CD14-positive monocyte (primary cell): ENCODE results near the gene DTX1. TPM values are rescaled to one million over a fixed set of nuclear protein-coding genes. Genes with fewer than 3 reads are reported as not detected.

ENCODE experiments used
- DNase-seq, 3 donors: peaks; one replicate each; pipeline ENCODE4 v3.0.0-alpha.2; 2011 to 2022
- H2AFZ ChIP-seq: 2 replicates; pipeline ENCODE4 v1.6.0; 2012; ENCODE audit warnings: mild to moderate bottlenecking, low read depth, low read length, inconsistent platforms; ENCODE audit not compliant: insufficient read depth, poor library complexity, severe bottlenecking
- H3K27ac ChIP-seq, 2 donors: 1 replicate in 1 of 2; 2 replicates in 1 of 2; pipeline ENCODE4 v1.5.1; 2012 to 2013; ENCODE audit warnings: low read length in 2 of 2, control low read depth in 1 of 2, inconsistent platforms in 1 of 2, low read depth in 1 of 2, mild to moderate bottlenecking in 1 of 2
- H3K27me3 ChIP-seq, 2 donors: one replicate each; pipeline versions ENCODE4 v1.6.0 to v1.6.1; 2011 to 2013; ENCODE audit warnings: low read length in 2 of 2; ENCODE audit not compliant: control insufficient read depth in 2 of 2, insufficient read depth in 2 of 2
- H3K36me3 ChIP-seq, 2 donors: replicated peaks in 1 of 2; 1 replicate in 1 of 2; 2 replicates in 1 of 2; pipeline versions ENCODE4 v1.5.1 to v1.6.1; 2012 to 2013; ENCODE audit warnings: low read length in 2 of 2, control low read depth in 1 of 2, inconsistent platforms in 1 of 2, mild to moderate bottlenecking in 1 of 2; ENCODE audit not compliant: insufficient read depth in 2 of 2, control insufficient read depth in 1 of 2
- H3K4me1 ChIP-seq, 2 donors: 1 replicate in 1 of 2; 2 replicates in 1 of 2; pipeline versions ENCODE4 v1.5.1 to v1.6.1; 2012 to 2013; ENCODE audit warnings: low read length in 2 of 2, control low read depth in 1 of 2, inconsistent platforms in 1 of 2, mild to moderate bottlenecking in 1 of 2, moderate library complexity in 1 of 2; ENCODE audit not compliant: insufficient read depth in 2 of 2, control insufficient read depth in 1 of 2
- H3K4me2 ChIP-seq: replicated peaks from 2 replicates; pipeline ENCODE3; 2012; ENCODE audit warnings: low read length, moderate library complexity, mild to moderate bottlenecking; ENCODE audit not compliant: poor library complexity, severe bottlenecking; ENCODE audit errors: extremely low read depth
- H3K4me3 ChIP-seq, 3 experiments: fragments of 200-600 bp in 1 of 3; sonication (generic) in 1 of 3; replicated peaks in 1 of 3; 1 replicate in 2 of 3; 2 replicates in 1 of 3; pipeline ENCODE4 v1.5.1; 2011 to 2013; ENCODE audit warnings: low read length in 3 of 3, mild to moderate bottlenecking in 3 of 3, control low read depth in 2 of 3, low read depth in 2 of 3, inconsistent platforms in 1 of 3, moderate library complexity in 1 of 3
- H3K79me2 ChIP-seq: 2 replicates; pipeline ENCODE4 v1.6.0; 2012; ENCODE audit warnings: mild to moderate bottlenecking, control low read depth, inconsistent platforms, low read length, moderate library complexity; ENCODE audit not compliant: insufficient read depth
- H3K9ac ChIP-seq: 2 replicates; pipeline ENCODE4 v1.6.0; 2017; ENCODE audit warnings: low read length, mild to moderate bottlenecking; ENCODE audit not compliant: insufficient read depth, poor library complexity, severe bottlenecking
- H3K9me3 ChIP-seq, 2 donors: replicated peaks in 1 of 2; 1 replicate in 1 of 2; 2 replicates in 1 of 2; pipeline versions ENCODE4 v1.5.1 to v1.6.1; 2012 to 2013; ENCODE audit warnings: low read length in 2 of 2, control low read depth in 1 of 2; ENCODE audit not compliant: control insufficient read depth in 1 of 2, insufficient read depth in 1 of 2
- H4K20me1 ChIP-seq: 2 replicates; pipeline ENCODE4 v1.6.0; 2012; ENCODE audit warnings: mild to moderate bottlenecking, low read length, control low read depth, moderate library complexity; ENCODE audit not compliant: insufficient read depth
- H3K27ac Mint-ChIP-seq, 7 donors: one replicate each; pipeline ENCODE4 v1.8.0; 2020; ENCODE audit warnings: mild to moderate bottlenecking in 7 of 7, mixed read lengths in 7 of 7, moderate library complexity in 6 of 7, inconsistent platforms in 2 of 7
- H3K27me3 Mint-ChIP-seq, 3 donors: one replicate each; pipeline ENCODE4 v1.8.0; 2021 to 2022; ENCODE audit warnings: low read depth in 3 of 3, mild to moderate bottlenecking in 3 of 3, mixed read lengths in 3 of 3, moderate library complexity in 3 of 3, inconsistent platforms in 1 of 3
- H3K36me3 Mint-ChIP-seq, 2 donors: one replicate each; pipeline ENCODE4 v1.8.0; 2020; ENCODE audit warnings: mixed read lengths in 2 of 2, inconsistent platforms in 1 of 2, mild to moderate bottlenecking in 1 of 2
- H3K4me1 Mint-ChIP-seq: one replicate; pipeline ENCODE4 v1.8.0; 2020; ENCODE audit warnings: mild to moderate bottlenecking, mixed read lengths
- H3K4me3 Mint-ChIP-seq, 2 donors: one replicate each; pipeline ENCODE4 v1.8.0; 2020; ENCODE audit warnings: mild to moderate bottlenecking in 2 of 2, mixed read lengths in 2 of 2, moderate library complexity in 1 of 2
- H3K9me3 Mint-ChIP-seq, 7 donors: one replicate each; pipeline ENCODE4 v1.8.0; 2020 to 2022; ENCODE audit warnings: mixed read lengths in 7 of 7, mild to moderate bottlenecking in 6 of 7, moderate library complexity in 6 of 7, inconsistent platforms in 2 of 7
- WGBS: methylation state at CpG from one replicate; pipeline ENCODE4 v1.1.5; 2013; ENCODE audit warnings: missing lambda C conversion rate; ENCODE audit not compliant: insufficient coverage; 5-methylcytosine and 5-hydroxymethylcytosine counted together
- intact Hi-C, 2 donors: fragments of 100-400 bp; cut with micrococcal nuclease; formaldehyde crosslinking; loops; one replicate each; pipeline versions ENCODE4 v1.15.0 to v1.15.1; 2023
- polyA plus RNA-seq, 3 donors: library from polyadenylated mRNA; depleted of rRNA in 1 of 3; unstranded in 2 of 3; stranded (reverse) in 1 of 3; fragments of 300-500 nt in 2 of 3; fragments of >200 nt in 1 of 3; fragmentation: Illumina TruSeq in 2 of 3; gene quantifications; 1 replicate in 2 of 3; 2 replicates in 1 of 3; pipeline ENCODE4 v1.2.3, GENCODE V29; 2012 to 2021
- TF ChIP-seq, protein P1 (sequence below): fragments of 200-600 bp; IDR thresholded peaks from one replicate; pipeline ENCODE4 v1.8.0; 2022; ENCODE audit warnings: antibody characterized with exemption, mild to moderate bottlenecking

The DTX1 gene
- polyA plus RNA-seq, 3 donors: 0.04 TPM; not detected in 1

DNA sequence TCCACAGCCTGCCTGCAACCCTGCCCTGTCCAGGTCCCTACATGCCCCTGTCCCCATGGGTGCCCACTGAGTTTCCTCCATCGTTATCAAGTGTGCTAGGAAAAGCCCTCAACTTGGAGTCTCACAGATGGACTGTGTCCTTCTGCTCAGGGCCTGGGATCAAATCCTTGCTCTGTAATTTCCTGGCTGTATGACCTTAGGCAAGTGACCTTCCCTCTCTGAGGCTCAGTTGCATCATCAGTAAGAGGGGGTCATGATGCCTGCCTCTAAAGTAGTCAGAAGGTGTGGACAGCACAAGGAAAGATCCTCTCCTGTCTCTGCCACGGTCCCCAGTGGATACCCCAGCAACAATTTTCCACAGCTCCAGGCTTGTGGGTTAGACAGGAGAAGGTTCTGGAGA is 56.9 kb downstream of the DTX1 start:
- TF ChIP-seq, protein P1, sequence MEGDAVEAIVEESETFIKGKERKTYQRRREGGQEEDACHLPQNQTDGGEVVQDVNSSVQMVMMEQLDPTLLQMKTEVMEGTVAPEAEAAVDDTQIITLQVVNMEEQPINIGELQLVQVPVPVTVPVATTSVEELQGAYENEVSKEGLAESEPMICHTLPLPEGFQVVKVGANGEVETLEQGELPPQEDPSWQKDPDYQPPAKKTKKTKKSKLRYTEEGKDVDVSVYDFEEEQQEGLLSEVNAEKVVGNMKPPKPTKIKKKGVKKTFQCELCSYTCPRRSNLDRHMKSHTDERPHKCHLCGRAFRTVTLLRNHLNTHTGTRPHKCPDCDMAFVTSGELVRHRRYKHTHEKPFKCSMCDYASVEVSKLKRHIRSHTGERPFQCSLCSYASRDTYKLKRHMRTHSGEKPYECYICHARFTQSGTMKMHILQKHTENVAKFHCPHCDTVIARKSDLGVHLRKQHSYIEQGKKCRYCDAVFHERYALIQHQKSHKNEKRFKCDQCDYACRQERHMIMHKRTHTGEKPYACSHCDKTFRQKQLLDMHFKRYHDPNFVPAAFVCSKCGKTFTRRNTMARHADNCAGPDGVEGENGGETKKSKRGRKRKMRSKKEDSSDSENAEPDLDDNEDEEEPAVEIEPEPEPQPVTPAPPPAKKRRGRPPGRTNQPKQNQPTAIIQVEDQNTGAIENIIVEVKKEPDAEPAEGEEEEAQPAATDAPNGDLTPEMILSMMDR: no peak
- no peaks in the 10 kb centered on the region for H3K36me3 Mint-ChIP-seq
- Histone ChIP-seq H3K4me1 (no peaks in the 10 kb centered on the region), H3K36me3 (no peaks in the 10 kb centered on the region), H3K9me3 (no peaks in the 10 kb centered on the region), H2AFZ (no peak overlapping the region), H3K9ac (no peak overlapping the region), H3K4me2 (no peak overlapping the region), H4K20me1 (no peaks in the 10 kb centered on the region), H3K79me2 (no peaks in the 10 kb centered on the region), H3K27ac (no peak overlapping the region), H3K27me3 (no peaks in the 10 kb centered on the region), H3K4me3 (no peak overlapping the region)
- peaks cover 1 to 10% (median 6%) of the 10 kb centered on the region in 3 donors for H3K27me3 Mint-ChIP-seq
- H3K27ac Mint-ChIP-seq: no peak overlapping the region
- no peak overlapping the region for H3K4me3 Mint-ChIP-seq
- peaks cover 0 to 2% (median 0%) of the 10 kb centered on the region in 7 donors for H3K9me3 Mint-ChIP-seq
- H3K4me1 Mint-ChIP-seq: no peaks in the 10 kb centered on the region
- intact Hi-C loops: no loop called here
- WGBS: 100% methylated on average over 1 of the region's 2 CpGs
- DNase-seq: no peak

DNA sequence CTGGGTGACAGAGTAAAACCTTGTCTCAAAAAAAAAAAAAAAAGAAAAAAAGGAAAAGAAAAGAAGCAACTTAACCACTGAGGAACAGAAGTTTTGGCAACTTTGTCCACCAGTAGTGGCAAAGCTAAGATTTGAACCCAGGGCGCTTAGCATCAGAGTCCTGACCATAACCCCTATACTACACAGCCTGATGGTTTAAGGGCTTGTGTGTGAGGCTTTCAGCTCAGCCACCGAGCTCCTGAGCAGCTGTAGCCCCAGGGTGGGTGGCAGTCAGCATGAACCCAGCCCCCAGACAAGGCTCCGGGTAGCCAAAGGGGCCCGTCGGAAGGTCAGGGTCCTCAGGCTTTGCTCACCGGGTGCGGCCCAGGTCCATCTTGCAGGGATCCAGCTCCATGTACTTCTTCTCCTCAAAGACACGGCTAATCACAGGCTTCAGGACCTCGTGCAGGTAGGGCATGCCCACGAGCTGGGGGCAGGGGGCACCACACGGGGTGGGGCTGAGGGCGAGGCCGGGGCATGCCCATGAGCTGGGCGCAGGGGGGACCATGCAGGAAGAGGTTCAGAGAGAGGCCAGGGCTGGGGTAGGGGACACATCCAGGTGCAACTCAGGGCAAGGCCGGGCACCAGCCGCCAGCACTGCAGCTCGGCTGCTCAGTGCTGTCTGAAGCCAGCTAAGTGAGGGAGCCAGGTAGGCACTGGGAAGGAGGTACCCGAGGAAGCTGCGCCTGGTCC is 58.1 kb downstream of the DTX1 start:
- Histone ChIP-seq H4K20me1 (no peaks in the 10 kb centered on the region), H3K79me2 (no peaks in the 10 kb centered on the region), H3K4me2 (no peak overlapping the region), H3K9ac (no peak overlapping the region), H3K9me3 (no peaks in the 10 kb centered on the region), H2AFZ (no peak overlapping the region), H3K36me3 (no peaks in the 10 kb centered on the region), H3K27ac (no peak overlapping the region), H3K4me1 (no peaks in the 10 kb centered on the region), H3K27me3 (no peaks in the 10 kb centered on the region), H3K4me3 (no peak overlapping the region)
- peaks cover 1 to 7% (median 6%) of the 10 kb centered on the region in 3 donors for H3K27me3 Mint-ChIP-seq
- WGBS: 97% methylated on average over 12 of the region's 19 CpGs
- TF ChIP-seq, protein P1: no peak
- no peaks in the 10 kb centered on the region for H3K4me1 Mint-ChIP-seq
- peak overlapping the region in 1 of 7 donors; percentile 43 for H3K27ac Mint-ChIP-seq
- peaks cover 0 to 2% (median 0%) of the 10 kb centered on the region in 7 donors for H3K9me3 Mint-ChIP-seq
- intact Hi-C loops: no loop called here
- no peaks in the 10 kb centered on the region for H3K36me3 Mint-ChIP-seq
- DNase-seq: no peak
- H3K4me3 Mint-ChIP-seq: no peak overlapping the region
